Bronchial epithelial cell (primary cell): Measurements from ENCODE around the gene RABAC1. TPM values are rescaled to one million over a fixed set of nuclear protein-coding genes. Genes with fewer than 3 reads are reported as not detected.
"Not testable (repeated sequence)": the region's sequence is repeated elsewhere in the genome, so short reads cannot be mapped to it uniquely, and the experiment has no call there.

Experiments used
- DNase-seq: peaks from one replicate; pipeline ENCODE4 v3.0.0-alpha.2; 2010; ENCODE audit warnings: low read depth
- FAIRE-seq: peaks from 2 replicates; lab custom pipeline; 2011; peaks lifted over from hg19 to GRCh38; lab: Jason Lieb, UNC
- H3K27me3 ChIP-seq: 2 replicates; pipeline ENCODE4 v1.5.1; 2011; ENCODE audit warnings: low read length; ENCODE audit not compliant: control insufficient read depth, insufficient read depth
- H3K36me3 ChIP-seq: 2 replicates; pipeline ENCODE4 v1.5.1; 2011; ENCODE audit warnings: low read length; ENCODE audit not compliant: control insufficient read depth, insufficient read depth
- H3K4me3 ChIP-seq: 2 replicates; pipeline ENCODE4 v1.5.1; 2011; ENCODE audit warnings: mild to moderate bottlenecking, low read depth, low read length, control low read depth
- total RNA-seq: library from RNA; depleted of rRNA; stranded (reverse); fragments of >200 nt; gene quantifications from 2 replicates; pipeline ENCODE4 v1.2.1, GENCODE V29; 2014
- TF ChIP-seq, protein P1 (sequence below): IDR thresholded peaks from 2 replicates; pipeline ENCODE4 v1.5.1; 2011; ENCODE audit warnings: mild to moderate bottlenecking, moderate library complexity, low read length, control low read depth, inconsistent platforms; ENCODE audit not compliant: insufficient read depth, severe bottlenecking

RABAC1 gene
- total RNA-seq, 1 donor from 2014 or later: 96.6 TPM

DNA sequence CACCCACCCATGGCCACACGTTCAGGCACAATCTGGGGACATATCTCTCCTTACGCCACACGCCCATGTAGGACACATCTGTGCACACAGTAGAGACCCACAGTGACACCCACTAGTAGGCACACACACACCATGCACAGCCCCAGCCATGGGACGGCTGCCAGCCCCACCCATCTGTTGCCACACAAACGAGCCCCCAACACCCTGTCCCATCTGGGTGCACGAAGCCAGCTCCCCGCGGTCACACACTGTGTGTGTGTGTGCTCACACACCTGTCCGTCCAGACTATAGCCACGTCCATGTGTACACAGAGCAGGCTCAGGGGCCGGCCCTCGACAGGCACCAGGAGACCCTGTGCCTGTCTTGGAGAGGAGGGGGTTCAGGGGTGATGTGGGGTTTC, 41.4 kb downstream of the RABAC1 start:
- H3K4me3 ChIP-seq: no peak overlapping the region
- H3K27me3 ChIP-seq: peaks cover 42% of the 10 kb centered on the region
- DNase-seq (no peak), FAIRE-seq (no peak)
- no peaks in the 10 kb centered on the region for H3K36me3 ChIP-seq
- TF ChIP-seq, protein P1, sequence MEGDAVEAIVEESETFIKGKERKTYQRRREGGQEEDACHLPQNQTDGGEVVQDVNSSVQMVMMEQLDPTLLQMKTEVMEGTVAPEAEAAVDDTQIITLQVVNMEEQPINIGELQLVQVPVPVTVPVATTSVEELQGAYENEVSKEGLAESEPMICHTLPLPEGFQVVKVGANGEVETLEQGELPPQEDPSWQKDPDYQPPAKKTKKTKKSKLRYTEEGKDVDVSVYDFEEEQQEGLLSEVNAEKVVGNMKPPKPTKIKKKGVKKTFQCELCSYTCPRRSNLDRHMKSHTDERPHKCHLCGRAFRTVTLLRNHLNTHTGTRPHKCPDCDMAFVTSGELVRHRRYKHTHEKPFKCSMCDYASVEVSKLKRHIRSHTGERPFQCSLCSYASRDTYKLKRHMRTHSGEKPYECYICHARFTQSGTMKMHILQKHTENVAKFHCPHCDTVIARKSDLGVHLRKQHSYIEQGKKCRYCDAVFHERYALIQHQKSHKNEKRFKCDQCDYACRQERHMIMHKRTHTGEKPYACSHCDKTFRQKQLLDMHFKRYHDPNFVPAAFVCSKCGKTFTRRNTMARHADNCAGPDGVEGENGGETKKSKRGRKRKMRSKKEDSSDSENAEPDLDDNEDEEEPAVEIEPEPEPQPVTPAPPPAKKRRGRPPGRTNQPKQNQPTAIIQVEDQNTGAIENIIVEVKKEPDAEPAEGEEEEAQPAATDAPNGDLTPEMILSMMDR: no peak

DNA sequence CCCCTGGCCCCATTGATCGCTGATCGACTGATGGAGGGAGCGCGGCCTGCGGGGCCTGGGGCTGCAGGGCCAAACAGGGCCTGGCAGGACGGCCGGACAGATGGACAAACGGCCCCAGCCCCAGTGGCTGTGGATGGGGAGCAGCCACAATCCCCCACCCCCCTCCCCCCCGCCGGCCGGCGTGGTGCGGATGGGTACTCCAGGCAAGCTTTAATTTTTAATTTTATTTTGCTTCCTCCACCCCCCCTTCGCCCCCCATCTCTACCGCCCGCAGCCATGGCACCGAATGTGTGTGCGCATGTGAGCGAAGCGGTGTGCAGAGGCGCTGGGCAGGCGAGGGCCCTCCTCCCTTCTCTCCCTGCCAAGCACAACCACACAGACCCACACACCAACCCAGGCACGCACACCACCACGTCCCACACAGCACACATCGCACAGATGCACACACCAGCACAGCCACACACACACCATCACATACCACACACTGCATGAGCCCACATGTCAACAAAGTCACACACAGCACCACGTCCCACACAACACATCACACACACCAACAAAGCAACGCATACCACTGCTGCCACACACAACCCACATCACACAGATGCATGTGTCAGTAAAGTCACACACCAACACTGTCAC, 43.2 kb downstream of the RABAC1 start:
- no peak for FAIRE-seq
- peaks cover 48% of the 10 kb centered on the region for H3K27me3 ChIP-seq
- TF ChIP-seq, protein P1: no peak
- no peak for DNase-seq
- H3K4me3 ChIP-seq: no peak overlapping the region
- H3K36me3 ChIP-seq: no peaks in the 10 kb centered on the region

DNA sequence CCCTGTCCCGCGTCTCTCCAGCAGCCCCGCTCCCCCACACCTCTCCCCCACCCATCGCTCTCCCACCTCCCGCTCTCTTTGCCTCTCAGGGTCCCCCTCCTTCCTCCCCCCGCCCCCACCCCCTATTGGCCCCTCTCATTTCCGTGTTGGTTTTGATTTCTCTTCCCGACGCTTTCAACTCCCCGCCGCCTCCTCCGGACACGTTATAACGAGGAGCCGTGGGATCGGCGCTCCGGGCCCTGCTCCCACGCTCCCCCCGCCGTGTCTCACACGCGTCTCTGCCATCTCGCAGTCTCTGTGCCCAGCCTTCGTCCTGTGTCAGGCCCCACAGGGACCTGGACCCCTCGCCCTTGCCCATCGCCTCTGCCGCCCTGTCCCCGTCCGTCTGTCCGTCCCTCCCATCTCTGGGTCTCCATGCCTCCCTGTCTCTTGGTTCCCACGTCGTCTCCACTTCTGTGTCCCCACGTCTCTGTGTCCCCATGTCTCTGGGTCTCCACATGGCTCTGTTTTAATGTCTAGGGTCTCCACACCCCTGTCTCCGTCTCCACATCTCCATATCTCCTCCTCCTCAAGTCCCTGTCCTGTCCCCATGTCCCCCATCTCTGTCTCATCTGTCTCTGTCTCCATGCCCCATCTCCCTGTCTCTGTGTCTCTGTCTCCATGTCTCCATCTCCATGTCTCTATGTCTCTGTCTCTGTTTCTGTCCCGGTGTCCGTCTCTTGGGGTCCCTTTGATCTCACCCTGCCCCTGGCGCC, 43.9 kb downstream of the RABAC1 start:
- Histone ChIP-seq H3K36me3 (no peaks in the 10 kb centered on the region), H3K4me3 (no peak overlapping the region), H3K27me3 (peaks cover 47% of the 10 kb centered on the region)
- FAIRE-seq (peak; percentile 64), DNase-seq (no peak)
- TF ChIP-seq, protein P1: no peak

DNA sequence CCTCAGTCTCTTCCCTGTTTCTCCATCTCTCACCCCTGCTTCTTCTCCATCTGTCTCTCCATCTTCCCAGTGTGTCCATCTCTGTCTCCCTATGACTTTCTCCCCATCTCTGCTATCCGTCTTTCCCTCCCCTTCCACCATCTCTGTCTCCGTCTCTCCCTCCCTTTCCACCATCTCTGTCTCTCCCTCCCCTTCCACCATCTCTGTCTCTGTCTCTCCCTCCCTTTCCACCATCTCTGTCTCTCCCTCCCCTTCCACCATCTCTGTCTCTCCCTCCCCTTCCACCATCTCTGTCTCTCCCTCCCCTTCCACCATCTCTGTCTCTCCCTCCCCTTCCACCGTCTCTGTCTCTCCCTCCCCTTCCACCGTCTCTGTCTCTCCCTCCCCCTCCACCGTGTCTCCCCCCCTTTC, 44.7 kb downstream of the RABAC1 start:
- not testable (repeated sequence) for DNase-seq, FAIRE-seq, H3K36me3 ChIP-seq, H3K4me3 ChIP-seq
- peaks cover 47% of the 10 kb centered on the region for H3K27me3 ChIP-seq

DNA sequence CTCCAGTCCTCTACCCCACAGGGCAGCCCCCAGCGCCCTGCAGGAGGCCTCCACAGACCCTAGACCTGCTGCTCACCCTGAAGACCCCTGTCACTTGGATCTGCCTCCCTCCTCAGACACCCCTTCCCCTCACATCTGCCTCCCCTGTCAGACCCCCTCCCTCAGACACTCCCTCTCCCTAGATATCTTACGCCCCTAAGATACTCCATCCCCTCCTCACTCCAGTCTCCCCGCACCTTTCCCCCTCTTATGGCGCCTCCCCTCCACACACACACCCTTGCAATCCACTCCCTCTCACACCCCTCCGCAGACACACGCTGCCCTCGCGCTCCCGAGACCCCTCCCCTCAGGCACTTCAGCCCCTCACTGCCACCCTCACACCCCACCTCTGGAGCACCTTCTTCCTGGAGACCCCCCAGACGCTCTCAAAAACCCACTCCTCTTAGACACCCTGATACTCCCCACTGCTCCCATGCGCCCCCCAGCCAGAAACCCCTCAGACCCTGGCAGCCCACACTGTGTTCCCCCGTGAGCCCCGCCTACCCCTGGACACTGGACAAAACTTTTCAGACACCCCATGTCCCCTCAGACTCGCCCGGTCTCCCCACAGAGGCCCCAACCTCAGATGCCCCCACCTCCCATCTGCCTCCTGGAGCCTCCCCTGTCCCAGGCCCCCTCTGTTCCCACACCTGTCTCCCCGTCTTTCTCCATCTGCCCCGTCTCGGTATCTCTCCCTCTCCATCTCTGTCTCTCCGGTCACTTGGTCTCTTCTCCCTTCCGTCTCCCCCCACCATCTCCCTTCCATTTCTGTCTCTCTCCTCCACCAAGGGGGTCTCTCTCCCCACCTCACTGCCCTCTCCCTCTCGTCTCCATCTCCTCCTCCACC, 45.3 kb downstream of the RABAC1 start:
- DNase-seq: no peak
- H3K4me3 ChIP-seq: no peak overlapping the region
- TF ChIP-seq, protein P1: no peak
- H3K27me3 ChIP-seq: peaks cover 47% of the 10 kb centered on the region
- H3K36me3 ChIP-seq: no peaks in the 10 kb centered on the region
- no peak for FAIRE-seq

DNA sequence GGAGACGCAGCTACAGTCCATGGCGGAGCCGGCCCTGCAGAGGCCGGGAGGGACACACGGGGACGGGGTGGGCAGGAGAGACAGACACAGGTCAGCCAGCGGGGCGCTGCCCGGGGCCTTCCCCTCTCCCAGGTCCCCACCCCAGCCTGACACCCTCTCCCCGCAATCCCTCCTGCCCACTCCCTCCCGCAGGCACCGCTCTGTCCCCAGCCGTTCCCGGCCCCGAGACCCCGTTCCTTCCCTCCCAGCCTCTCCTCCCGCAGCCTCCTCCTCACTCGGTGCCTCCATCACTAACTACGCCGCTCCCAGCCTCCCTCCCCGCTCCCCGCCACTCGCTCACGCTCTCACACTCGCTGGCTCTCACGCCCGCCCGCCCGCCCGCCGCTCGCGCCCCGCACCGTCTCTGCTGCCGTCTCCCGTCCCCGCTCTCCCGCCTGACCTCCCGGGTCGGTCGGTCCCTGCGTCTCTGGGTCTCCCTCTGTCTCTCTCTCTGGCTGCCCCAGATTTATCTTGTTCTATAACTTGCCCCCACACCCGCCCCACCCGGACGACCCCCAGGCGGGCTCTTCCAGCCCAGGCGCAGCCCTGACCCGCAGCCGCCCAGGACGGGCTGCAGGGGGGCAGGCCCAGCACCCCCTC, 46.1 kb downstream of the RABAC1 start:
- Histone ChIP-seq H3K4me3 (no peak overlapping the region), H3K36me3 (no peaks in the 10 kb centered on the region), H3K27me3 (peaks cover 47% of the 10 kb centered on the region)
- FAIRE-seq: no peak
- TF ChIP-seq, protein P1: no peak
- DNase-seq: no peak
